Spinal cord (tissue), 10 donors: Measurements from ENCODE around the gene UST. TPM values are rescaled to one million over a fixed set of nuclear protein-coding genes. Genes with fewer than 3 reads are reported as not detected.

Experiments
- DNase-seq, 6 donors: peaks; one replicate each; pipeline versions ENCODE4 v3.0.0 to v3.0.0-alpha.2; 2013 to 2015; ENCODE audit warnings: low spot score in 6 of 6, low read depth in 4 of 6
- H3K27ac ChIP-seq: one replicate; pipeline ENCODE4 v1.5.1; 2013; ENCODE audit warnings: low read depth, low read length, control low read depth
- H3K27me3 ChIP-seq: one replicate; pipeline ENCODE4 v1.6.1; 2013; ENCODE audit warnings: low read length; ENCODE audit not compliant: control insufficient read depth, insufficient read depth
- H3K36me3 ChIP-seq: one replicate; pipeline ENCODE4 v1.6.1; 2013; ENCODE audit warnings: low read length; ENCODE audit not compliant: control insufficient read depth, insufficient read depth
- H3K4me1 ChIP-seq: one replicate; pipeline ENCODE4 v1.6.1; 2013; ENCODE audit warnings: low read length; ENCODE audit not compliant: control insufficient read depth, insufficient read depth
- H3K4me3 ChIP-seq: one replicate; pipeline ENCODE4 v1.5.1; 2013; ENCODE audit warnings: low read depth, low read length, control low read depth
- H3K9me3 ChIP-seq: one replicate; pipeline ENCODE4 v1.6.1; 2013; ENCODE audit warnings: low read length; ENCODE audit not compliant: control insufficient read depth, insufficient read depth
- WGBS: methylation state at CpG from one replicate; pipeline ENCODE4 v1.1.5; 2013; ENCODE audit warnings: missing lambda C conversion rate; ENCODE audit not compliant: insufficient coverage; 5-methylcytosine and 5-hydroxymethylcytosine counted together
- polyA plus RNA-seq, 2 donors: library from polyadenylated mRNA; unstranded; fragments of 120-200 nt; gene quantifications; one replicate each; pipeline ENCODE4 v1.2.1, GENCODE V29; 2013; ENCODE audit not compliant: insufficient read length in 2 of 2
- total RNA-seq, 2 donors: library from RNA; depleted of rRNA in 1 of 2; stranded (reverse); fragments of 120-200 nt in 1 of 2; fragments of >200 nt in 1 of 2; gene quantifications; one replicate each; pipeline versions ENCODE4 v1.2.3 to v1.2.4, GENCODE V29; 2013 to 2014
- donor health status: healthy.

The UST gene
- total and polyA plus RNA-seq, 4 donors: 21.5 to 28.9 (median 23.5) TPM

- no peaks in the 10 kb centered on the region for H3K27me3 ChIP-seq
- DNase-seq: peak in 1 of 6 donors; percentile 49
- H3K27ac ChIP-seq: no peak overlapping the region
- 20% methylated on average over 1 of the region's 2 CpGs for WGBS
- H3K4me3 ChIP-seq: no peak overlapping the region
- no peaks in the 10 kb centered on the region for H3K9me3 ChIP-seq
- peaks cover 3% of the 10 kb centered on the region for H3K4me1 ChIP-seq
- H3K36me3 ChIP-seq: no peaks in the 10 kb centered on the region
These were observed 261.0 kb downstream of the UST start for GRCh38 chr6:149007846-149008245.

DNA sequence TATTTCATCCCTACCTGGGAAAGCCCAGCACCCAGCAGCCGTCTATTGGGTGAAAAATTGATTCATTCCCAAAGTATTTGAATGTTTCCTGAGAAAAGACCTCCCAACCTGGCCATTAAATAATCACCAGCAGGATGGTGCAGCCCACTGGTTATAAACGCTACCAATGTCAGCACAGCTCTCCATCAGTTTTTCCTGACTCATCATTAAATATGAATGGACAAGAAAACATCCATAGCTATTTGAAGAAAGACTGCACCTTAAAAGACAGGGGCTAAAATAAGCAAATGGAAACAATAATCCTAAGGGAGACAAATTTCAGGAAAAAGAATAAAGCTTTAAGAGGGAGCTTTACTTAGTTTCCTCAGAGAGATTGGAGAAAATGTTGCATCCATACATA lies 261.9 kb downstream of the UST start:
- no peak overlapping the region for H3K4me3 ChIP-seq

GRCh38 chr6:149012040-149012545 lies 265.3 kb downstream of the UST start:
- H3K27me3 ChIP-seq: no peaks in the 10 kb centered on the region
- no peaks in the 10 kb centered on the region for H3K9me3 ChIP-seq
- H3K4me1 ChIP-seq: peaks cover 30% of the 10 kb centered on the region
- no peaks in the 10 kb centered on the region for H3K36me3 ChIP-seq
- no peak overlapping the region for H3K4me3 ChIP-seq
- 64% methylated on average over 4 of the region's 6 CpGs for WGBS
- peak overlapping the region; percentile 19 for H3K27ac ChIP-seq
- DNase-seq: peak in 3 of 6 donors; percentile 49 to 81 (median 65)

More for the DNA sequence above, 261.9 kb downstream of the UST start:
- DNase-seq: no peak
- Histone ChIP-seq H3K9me3 (no peaks in the 10 kb centered on the region), H3K4me1 (peaks cover 3% of the 10 kb centered on the region), H3K27me3 (no peaks in the 10 kb centered on the region), H3K27ac (no peak overlapping the region), H3K36me3 (no peaks in the 10 kb centered on the region)
- no CpG with 5 or more reads among the region's 2 CpGs for WGBS

DNA sequence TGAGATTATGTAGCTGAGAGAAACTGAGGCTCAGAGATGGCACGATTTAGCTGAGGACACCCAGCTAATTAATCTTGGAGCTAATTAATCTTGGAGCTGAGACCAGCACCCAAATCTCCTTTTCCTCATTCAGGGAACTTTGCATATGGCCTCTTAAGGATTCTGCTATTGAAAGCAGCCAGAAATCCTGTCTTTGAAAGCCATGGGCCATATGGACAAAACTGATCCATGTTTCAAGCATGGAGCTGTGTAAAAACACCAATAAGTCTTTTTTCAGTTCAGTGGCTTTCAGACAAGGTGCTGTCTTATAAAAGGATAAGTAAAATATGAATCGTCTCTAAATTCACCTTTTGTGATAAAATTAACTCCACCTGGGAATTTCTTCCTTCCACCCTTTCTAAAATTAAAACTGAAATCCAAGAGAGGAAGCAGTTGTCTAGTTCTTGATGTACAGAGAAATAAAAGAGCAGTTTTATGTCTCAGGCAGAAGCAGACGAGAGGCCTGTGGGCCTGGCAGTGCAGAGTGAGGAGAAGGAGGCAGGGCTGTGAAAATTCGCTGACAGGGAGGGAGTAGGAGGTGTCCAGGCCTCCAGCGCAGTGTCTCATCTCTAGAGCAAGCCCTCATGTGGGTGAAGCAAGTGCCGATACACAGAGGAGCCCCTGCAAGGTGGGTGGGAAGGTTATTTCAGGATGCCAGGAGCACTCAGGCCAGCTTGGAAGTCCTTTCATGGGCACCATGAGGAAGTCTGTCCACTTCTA lies 266.9 kb downstream of the UST start:
- 77% methylated on average over 5 of the region's 6 CpGs for WGBS
- no peak overlapping the region for H3K4me3 ChIP-seq
- H3K4me1 ChIP-seq: peaks cover 30% of the 10 kb centered on the region
- no peaks in the 10 kb centered on the region for H3K9me3 ChIP-seq
- peak overlapping the region; percentile 0 for H3K27ac ChIP-seq
- no peaks in the 10 kb centered on the region for H3K36me3 ChIP-seq
- peak in 1 of 6 donors; percentile 71 for DNase-seq
- no peaks in the 10 kb centered on the region for H3K27me3 ChIP-seq

DNA sequence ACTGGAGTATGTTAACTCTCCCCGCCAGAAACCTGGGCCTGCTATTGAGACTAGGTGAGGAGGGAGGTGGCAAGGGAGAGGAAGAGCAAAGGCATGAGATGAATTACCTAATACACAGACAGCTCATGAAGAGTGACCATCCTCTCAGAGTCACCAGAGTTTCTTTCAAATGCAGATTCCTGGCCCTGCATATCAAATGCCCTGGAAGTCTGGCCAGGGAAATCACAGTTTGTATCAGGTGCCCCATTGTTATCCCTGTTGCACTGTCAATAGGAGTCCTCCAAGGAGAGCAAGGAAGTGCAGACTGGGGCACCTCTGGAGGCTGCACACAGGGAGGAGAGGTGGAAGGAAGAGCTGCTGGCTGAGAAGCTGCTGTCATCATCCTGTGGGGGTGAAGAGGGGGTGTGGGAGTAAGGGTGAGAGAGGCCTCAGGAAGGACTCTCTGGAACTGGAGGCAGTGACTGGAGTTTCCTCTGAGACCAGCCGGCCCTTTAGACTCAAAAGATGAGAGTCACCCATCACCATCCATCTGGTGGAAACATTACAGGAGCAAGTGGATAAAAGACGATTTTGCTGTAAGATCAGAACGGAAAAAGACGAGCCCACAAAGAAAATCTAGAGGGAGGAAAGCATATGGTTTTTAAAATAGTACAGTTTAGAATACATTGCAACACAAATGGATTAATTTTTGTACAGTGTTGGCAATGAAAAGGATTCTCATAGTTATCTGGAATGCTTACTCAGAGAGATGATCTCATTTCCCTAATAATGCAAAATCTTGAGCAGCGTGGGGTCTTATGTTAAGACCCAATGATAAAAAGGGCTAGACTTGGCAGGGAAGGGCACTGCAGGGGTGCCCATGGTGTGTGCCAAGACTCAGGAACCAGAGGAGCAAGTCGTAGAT lies 268.1 kb downstream of the UST start:
- Histone ChIP-seq H3K4me3 (no peak overlapping the region), H3K9me3 (no peaks in the 10 kb centered on the region), H3K4me1 (peaks cover 30% of the 10 kb centered on the region), H3K36me3 (no peaks in the 10 kb centered on the region), H3K27ac (peak overlapping the region; percentile 61), H3K27me3 (no peaks in the 10 kb centered on the region)
- whole genome bisulfite sequencing: 33% methylated on average over 2 of the region's 7 CpGs
- peak in 3 of 6 donors; percentile 38 to 72 (median 65) for DNase-seq

DNA sequence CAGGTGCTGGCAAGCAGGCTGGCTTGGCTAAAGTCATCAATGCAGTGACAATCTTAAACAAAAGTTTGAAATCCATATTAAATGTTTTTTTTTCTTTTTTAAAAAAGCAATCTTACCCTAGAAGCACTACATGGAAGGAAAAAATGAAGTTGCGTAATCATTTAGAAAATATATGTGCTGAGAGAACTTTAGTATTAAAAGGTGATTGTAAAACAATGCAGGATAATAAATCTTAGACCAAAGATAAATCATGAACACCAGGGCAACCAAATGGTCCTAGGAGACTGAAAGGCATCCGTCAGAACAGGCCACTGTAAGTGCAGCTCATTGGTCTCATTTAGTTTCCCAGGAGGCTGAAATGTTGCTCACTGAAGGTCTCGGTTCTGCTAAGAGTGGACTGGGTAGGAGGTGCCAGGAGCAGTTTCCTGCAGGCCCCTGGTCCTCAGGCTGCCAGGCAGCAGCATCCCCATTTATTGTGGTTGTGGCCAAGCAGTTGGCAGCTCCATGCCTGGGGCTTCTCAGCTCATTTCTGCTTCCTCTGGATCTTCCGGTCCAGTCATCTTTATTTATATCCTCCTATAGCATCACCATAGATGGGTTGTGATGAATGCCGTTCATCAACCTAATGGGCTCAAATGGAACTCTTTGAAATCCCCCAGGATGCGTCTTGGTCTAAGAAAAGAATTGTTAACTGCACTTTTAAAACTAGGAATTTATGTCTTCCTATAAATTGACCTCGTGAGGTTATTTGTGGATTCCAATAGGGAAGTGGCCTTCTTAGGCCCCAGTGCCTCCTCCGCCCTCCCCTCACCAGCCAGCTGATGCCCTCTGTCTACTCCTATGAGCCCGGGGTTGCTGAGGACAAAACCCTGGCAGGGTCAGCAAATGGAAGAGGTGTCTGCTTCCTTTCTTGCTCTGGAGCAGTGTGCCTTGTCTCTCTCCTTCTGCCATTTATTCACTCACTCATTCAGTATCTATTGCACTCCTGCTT lies 269.0 kb downstream of the UST start:
- Histone ChIP-seq H3K27me3 (no peaks in the 10 kb centered on the region), H3K27ac (peak overlapping the region; percentile 61), H3K9me3 (no peaks in the 10 kb centered on the region), H3K36me3 (no peaks in the 10 kb centered on the region), H3K4me1 (peaks cover 30% of the 10 kb centered on the region), H3K4me3 (no peak overlapping the region)
- 47% methylated on average over 3 of the region's 9 CpGs for WGBS
- peak in 4 of 6 donors; percentile 33 to 75 (median 54) for DNase-seq

DNA sequence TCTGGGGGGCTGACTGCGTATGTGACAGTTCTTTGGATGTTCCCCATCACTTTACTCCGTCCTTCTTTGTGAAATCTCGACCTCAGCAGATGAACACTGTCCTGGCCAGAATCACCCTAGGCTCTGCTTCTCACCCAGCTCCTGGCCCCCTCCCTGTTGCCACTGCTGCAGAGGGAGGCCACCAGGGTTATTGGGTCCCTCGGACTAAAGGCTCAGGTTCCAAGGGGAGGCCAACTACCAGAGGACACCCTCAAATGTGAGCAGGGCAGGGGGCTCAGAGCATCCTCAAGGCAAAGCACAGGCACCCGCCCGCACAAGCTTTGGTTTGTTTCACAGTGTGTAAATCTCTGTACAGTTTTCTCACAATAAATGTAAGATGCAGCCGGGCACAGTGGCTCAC lies 269.9 kb downstream of the UST start:
- H3K27me3 ChIP-seq: no peaks in the 10 kb centered on the region
- H3K27ac ChIP-seq: no peak overlapping the region
- H3K9me3 ChIP-seq: no peaks in the 10 kb centered on the region
- DNase-seq: no peak
- no peaks in the 10 kb centered on the region for H3K36me3 ChIP-seq
- no peak overlapping the region for H3K4me3 ChIP-seq
- WGBS: 92% methylated on average over 7 of the region's 7 CpGs
- H3K4me1 ChIP-seq: peaks cover 27% of the 10 kb centered on the region

- 58% methylated on average over 2 of the region's 3 CpGs for WGBS
- no peak overlapping the region for H3K4me3 ChIP-seq
- no peak for DNase-seq
- H3K27ac ChIP-seq: no peak overlapping the region
- H3K27me3 ChIP-seq: no peaks in the 10 kb centered on the region
- no peaks in the 10 kb centered on the region for H3K36me3 ChIP-seq
- no peaks in the 10 kb centered on the region for H3K9me3 ChIP-seq
- H3K4me1 ChIP-seq: peaks cover 15% of the 10 kb centered on the region
These were observed 273.5 kb downstream of the UST start for GRCh38 chr6:149020319-149020718.

- no peaks in the 10 kb centered on the region for H3K36me3 ChIP-seq
- no peak overlapping the region for H3K27ac ChIP-seq
- no peaks in the 10 kb centered on the region for H3K4me1 ChIP-seq
- no peak for DNase-seq
- H3K4me3 ChIP-seq: no peak overlapping the region
- H3K27me3 ChIP-seq: no peaks in the 10 kb centered on the region
- WGBS: 80% methylated on average over 1 of the region's 1 CpG
- no peaks in the 10 kb centered on the region for H3K9me3 ChIP-seq
These were observed 277.5 kb downstream of the UST start for GRCh38 chr6:149024361-149024760.
